GM13976 (cell line): ENCODE results near the gene ADGRD1.

ENCODE experiments used
- DNase-seq: peaks from one replicate; pipeline ENCODE4 v3.0.0; 2012; ENCODE audit warnings: low spot score
- CTCF ChIP-seq: IDR thresholded peaks from 2 replicates; pipeline ENCODE4 v1.5.1; 2012; ENCODE audit warnings: borderline replicate concordance, mild to moderate bottlenecking; ENCODE audit not compliant: insufficient read depth; ENCODE audit errors: extremely low read depth, missing control alignments, control extremely low read depth
- in situ Hi-C: fragments of 300-500 bp; cut with MboI; formaldehyde crosslinking; loops from one replicate; pipeline ENCODE4 v1.12.0; 2022; ENCODE audit warnings: low sequenced_read_pairs, mixed read lengths, inconsistent platforms; ENCODE audit not compliant: unreplicated experiment

ADGRD1 gene

GRCh38 chr12:131102991-131103668 lies 149.4 kb downstream of the ADGRD1 start:
- in situ Hi-C loops, result no loop called here
- TF ChIP-seq CTCF, result no peak
- no peak for DNase-seq

- in situ Hi-C loops, result no loop called here
- no peak for TF ChIP-seq CTCF
Observed at GRCh38 chr12:131103669-131104462, 150.2 kb downstream of the ADGRD1 start.

GRCh38 chr12:131104463-131105350 lies 151.0 kb downstream of the ADGRD1 start:
- DNase-seq, result peak; percentile 90
- TF ChIP-seq CTCF, result peak; percentile 95
- in situ Hi-C loops, result no loop called here

More at GRCh38 chr12:131103669-131104462, 150.2 kb downstream of the ADGRD1 start:
- no peak for DNase-seq

- in situ Hi-C loops, result no loop called here
- no peak for DNase-seq
- TF ChIP-seq CTCF, result no peak
Observed at GRCh38 chr12:131105351-131105735, 151.6 kb downstream of the ADGRD1 start.

GRCh38 chr12:131105736-131106348 lies 152.1 kb downstream of the ADGRD1 start:
- no peak for DNase-seq
- in situ Hi-C loops, result no loop called here
- no peak for TF ChIP-seq CTCF
